Smooth muscle cell (in vitro differentiated cells): ENCODE data around the gene DNAJC1. TPM values are rescaled to one million over a fixed set of nuclear protein-coding genes. Genes with fewer than 3 reads are reported as not detected.

Source experiments
- DNase-seq: peaks from one replicate; lab custom pipeline; 2025; ENCODE audit not compliant: unreplicated experiment; lab: John Stamatoyannopoulos, UW
- H2AFZ ChIP-seq: fragments of 200-600 bp; sonication (generic); 2 replicates; pipeline ENCODE4 v1.6.0; 2016; ENCODE audit warnings: antibody characterized with exemption, low read depth, mild to moderate bottlenecking
- H3F3A ChIP-seq: fragments of 200-600 bp; sonication (generic); 2 replicates; pipeline ENCODE4 v1.6.0; 2017; ENCODE audit warnings: antibody characterized with exemption, low read depth
- H3K27ac ChIP-seq: fragments of 200-600 bp; sonication (generic); 2 replicates; pipeline ENCODE4 v1.5.1; 2016; ENCODE audit warnings: low read depth, mild to moderate bottlenecking
- H3K27me3 ChIP-seq: fragments of 200-600 bp; sonication (generic); 2 replicates; pipeline ENCODE4 v1.6.1; 2016; ENCODE audit warnings: low read depth, mild to moderate bottlenecking
- H3K36me3 ChIP-seq: fragments of 200-600 bp; sonication (generic); 2 replicates; pipeline ENCODE4 v1.5.1; 2016; ENCODE audit warnings: low read depth
- H3K4me1 ChIP-seq: fragments of 200-600 bp; sonication (generic); 2 replicates; pipeline ENCODE4 v1.5.1; 2016; ENCODE audit warnings: low read depth
- H3K4me2 ChIP-seq: fragments of 200-600 bp; sonication (generic); 2 replicates; pipeline ENCODE4 v1.6.0; 2016; ENCODE audit warnings: mild to moderate bottlenecking
- H3K4me3 ChIP-seq: fragments of 200-600 bp; sonication (generic); 2 replicates; pipeline ENCODE4 v1.5.1; 2016; ENCODE audit warnings: mild to moderate bottlenecking
- H3K79me2 ChIP-seq: fragments of 200-600 bp; sonication (generic); 2 replicates; pipeline ENCODE4 v1.6.0; 2016; ENCODE audit warnings: low read depth, mild to moderate bottlenecking
- H3K9ac ChIP-seq: fragments of 200-600 bp; sonication (generic); 2 replicates; pipeline ENCODE4 v1.6.0; 2016; ENCODE audit warnings: low read depth
- H3K9me3 ChIP-seq: fragments of 200-600 bp; sonication (generic); replicated peaks from 2 replicates; pipeline ENCODE4 v1.5.1; 2016; ENCODE audit warnings: low read depth
- H4K20me1 ChIP-seq: fragments of 200-600 bp; sonication (generic); 2 replicates; pipeline ENCODE4 v1.6.0; 2016; ENCODE audit warnings: low read depth
- CTCF ChIP-seq: fragments of 200-600 bp; sonication (generic); IDR thresholded peaks from 2 replicates; pipeline ENCODE4 v1.5.1; 2017; ENCODE audit warnings: borderline replicate concordance, mild to moderate bottlenecking, antibody characterized with exemption; ENCODE audit not compliant: insufficient read depth, poor library complexity, severe bottlenecking
- WGBS: methylation state at CpG from one replicate; pipeline ENCODE4 v1.1.7; 2016; ENCODE audit warnings: low lambda C conversion rate; 5-methylcytosine and 5-hydroxymethylcytosine counted together
- polyA plus RNA-seq: library from polyadenylated mRNA; unstranded; fragments of >200 nt; fragmentation: Nextera tagmentation; extraction: Ambion mirVana; gene quantifications from 2 replicates; pipeline ENCODE4 v1.2.1, GENCODE V29; 2016
- total RNA-seq: library from RNA; depleted of rRNA; stranded (reverse); fragments of >200 nt; gene quantifications from 2 replicates; pipeline ENCODE4 v1.2.3, GENCODE V29; 2014

Gene DNAJC1
- total RNA-seq (51.4 and 88.5 TPM in 2 replicates), polyA plus RNA-seq (67.0 and 80.7 TPM in 2 replicates)

- WGBS, result under 1% methylated on average over 57 of the region's 83 CpGs
- H3K9ac ChIP-seq, result peak within 1 kb of the TSS; percentile 87
These were observed at the start of gene DNAJC1 for GRCh38 chr10:22003177-22003963. Gene DNAJC1, minus strand, starts transcription at chr10:22003730. Its CDS starts 296 bp downstream, at chr10:22003434.

GRCh38 chr10:22053048-22053447 is 49.5 kb upstream of the DNAJC1 start:
- no peak for DNase-seq
- Histone ChIP-seq H3F3A (no peaks in the 10 kb centered on the region), H3K9ac (no peak overlapping the region), H3K4me2 (no peak overlapping the region), H4K20me1 (no peaks in the 10 kb centered on the region), H3K4me3 (no peak overlapping the region), H3K79me2 (no peaks in the 10 kb centered on the region), H3K9me3 (no peaks in the 10 kb centered on the region), H3K4me1 (no peaks in the 10 kb centered on the region), H3K27ac (no peak overlapping the region), H2AFZ (no peak overlapping the region), H3K36me3 (no peaks in the 10 kb centered on the region), H3K27me3 (no peaks in the 10 kb centered on the region)
- 96% methylated on average over 5 of the region's 5 CpGs for WGBS
- TF ChIP-seq CTCF, result no peak

More at GRCh38 chr10:22003177-22003963, at the start of gene DNAJC1:
- peak within 1 kb of the TSS; percentile 74 for H3K4me3 ChIP-seq
- H3K9me3 ChIP-seq, result no peaks in the 10 kb centered on the region
- DNase-seq, result peak; percentile 86
- H3K36me3 ChIP-seq, result no peaks in the 10 kb centered on the region
- H3F3A ChIP-seq, result no peaks in the 10 kb centered on the region
- peaks cover 46% of the 10 kb centered on the region for H3K79me2 ChIP-seq
- no peak for TF ChIP-seq CTCF
- H3K27me3 ChIP-seq, result no peaks in the 10 kb centered on the region
- peak within 1 kb of the TSS; percentile 96 for H3K4me2 ChIP-seq
- peaks cover 14% of the 10 kb centered on the region for H3K4me1 ChIP-seq
- H2AFZ ChIP-seq, result peak within 1 kb of the TSS; percentile 92
- peaks cover 40% of the 10 kb centered on the region for H4K20me1 ChIP-seq
- H3K27ac ChIP-seq, result peak within 1 kb of the TSS; percentile 80

- 93% methylated on average over 3 of the region's 3 CpGs for WGBS
- H3F3A ChIP-seq, result no peaks in the 10 kb centered on the region
- no peak overlapping the region for H3K27ac ChIP-seq
- no peaks in the 10 kb centered on the region for H3K27me3 ChIP-seq
- H4K20me1 ChIP-seq, result no peaks in the 10 kb centered on the region
- H3K4me1 ChIP-seq, result no peaks in the 10 kb centered on the region
- no peaks in the 10 kb centered on the region for H3K9me3 ChIP-seq
- H3K79me2 ChIP-seq, result no peaks in the 10 kb centered on the region
- DNase-seq, result no peak
- H2AFZ ChIP-seq, result no peak overlapping the region
- H3K4me2 ChIP-seq, result no peak overlapping the region
- H3K4me3 ChIP-seq, result no peak overlapping the region
- no peak for TF ChIP-seq CTCF
- H3K36me3 ChIP-seq, result no peaks in the 10 kb centered on the region
- no peak overlapping the region for H3K9ac ChIP-seq
These were observed 46.1 kb upstream of the DNAJC1 start for GRCh38 chr10:22049635-22050034.
